ENCODE results near the gene WDR82. TPM values are rescaled to one million over a fixed set of nuclear protein-coding genes. Genes with fewer than 3 reads are reported as not detected.

The WDR82 gene
- total and polyA plus RNA-seq, 2 of the 4 experiments (the other 2 are of a cell fraction): 38.1 to 68.1 TPM

GRCh38 chr3:52227117-52227516 is 51.3 kb downstream of the WDR82 start:
- Histone ChIP-seq H2BK15ac (ENCODE audit: low read depth, low read length) (no peak overlapping the region), H2BK20ac (ENCODE audit: low read depth, low read length) (no peak overlapping the region), H2AFZ (replicated peaks; ENCODE audit: low read length, poor library complexity) (no peak overlapping the region), H2AK5ac (ENCODE audit: low read depth, low read length) (no peak overlapping the region), H3K4me2 (ENCODE audit: low read depth, low read length) (no peak overlapping the region), H3K9me3 (ENCODE audit: control insufficient read depth, insufficient read depth, low read length) (no peaks in the 10 kb centered on the region), H3K4me3 (ENCODE audit: insufficient read depth, low read depth, low read length) (no peak overlapping the region), H3K23ac (ENCODE audit: low read depth, low read length) (no peak overlapping the region), H2BK5ac (ENCODE audit: low read depth, low read length, poor library complexity, severe bottlenecking) (no peak overlapping the region), H4K20me1 (ENCODE audit: insufficient read depth, low read length) (peaks cover 17% of the 10 kb centered on the region), H4K5ac (ENCODE audit: low read depth, low read length) (no peak overlapping the region), H3K14ac (replicated peaks; ENCODE audit: low read depth, low read length) (no peak overlapping the region), H3K27ac (ENCODE audit: insufficient read depth, low read length) (no peak overlapping the region), H2BK120ac (ENCODE audit: low read depth, low read length) (no peak overlapping the region), H3K4ac (ENCODE audit: low read depth, low read length) (no peak overlapping the region), H4K91ac (ENCODE audit: insufficient read depth, low read depth, low read length) (no peak overlapping the region), H4K8ac (ENCODE audit: low read depth in 2 of 2, low read length in 2 of 2) (no peak overlapping the region), H2AK9ac (replicated peaks; ENCODE audit: low read depth, low read length, poor library complexity) (no peak overlapping the region), H3K36me3 (ENCODE audit: control insufficient read depth, insufficient read depth, low read length) (peaks cover 39% of the 10 kb centered on the region), H3K18ac (ENCODE audit: low read depth, low read length) (no peak overlapping the region), H3K9me1 (ENCODE audit: insufficient read depth, low read length) (no peaks in the 10 kb centered on the region), H3K4me1 (ENCODE audit: control insufficient read depth, insufficient read depth, low read length) (no peaks in the 10 kb centered on the region), H3K9ac (ENCODE audit: low read depth, low read length) (no peak overlapping the region), H3K56ac (ENCODE audit: extremely low read depth, insufficient read depth, low read length) (no peak overlapping the region), H3K79me1 (ENCODE audit: low read depth in 1 of 2, low read length in 2 of 2) (peaks cover 5 to 18% of the 10 kb centered on the region in 2 experiments; a peak in 3 of 4 replicates), H3K27me3 (ENCODE audit: control insufficient read depth, insufficient read depth, low read length) (no peaks in the 10 kb centered on the region)
- BruUV-seq (replicated peaks): no TSS peak
- WGBS, 2 experiments (ENCODE audit: extremely low coverage in 2 of 2, insufficient read length in 1 of 2): no CpG with 5 or more reads among the region's 4 CpGs
- intact Hi-C loops (cut with micrococcal nuclease): no loop called here
- DNase-seq: no peak
- ChIA-PET POLR2A (ENCODE audit: unreplicated experiment) (no interaction called here), CTCF (no interaction called here)
- no peak for ATAC-seq (ENCODE audit: low read depth)
- TF ChIP-seq RAD21 (IDR thresholded peaks at IDR 0.05; ENCODE audit: low read length) (no peak), FOS (IDR thresholded peaks at IDR 0.05; ENCODE audit: low read depth, low read length) (no peak), BHLHE40 (IDR thresholded peaks at IDR 0.05; ENCODE audit: low read depth, low read length) (no peak), POLR2A (IDR thresholded peaks at IDR 0.05; ENCODE audit: low read depth, low read length) (no peak), RCOR1 (IDR thresholded peaks at IDR 0.05; ENCODE audit: insufficient replicate concordance, low read length) (no peak), CEBPB (IDR thresholded peaks at IDR 0.05; ENCODE audit: low read depth, low read length) (no peak), USF2 (IDR thresholded peaks at IDR 0.05; ENCODE audit: low read depth, low read length) (no peak), CHD1 (IDR thresholded peaks at IDR 0.05; ENCODE audit: low read depth, low read length) (no peak), MAFK (IDR thresholded peaks at IDR 0.05; ENCODE audit: low read depth, low read length) (no peak)
- in situ Hi-C loops (cut with MboI; ENCODE audit: low sequenced_read_pairs): no loop called here
- dilution Hi-C loops (cut with HindIII; ENCODE audit: low sequenced_read_pairs, unreplicated experiment): no loop called here

Measured in IMR-90 (cell line).